Right forelimb (tissue), 1 donor: ENCODE measurements around the gene SEL1L2.

ENCODE experiments used
- DNase-seq: peaks from one replicate; pipeline ENCODE4 v3.0.0-alpha.2; 2018

SEL1L2 gene

DNA sequence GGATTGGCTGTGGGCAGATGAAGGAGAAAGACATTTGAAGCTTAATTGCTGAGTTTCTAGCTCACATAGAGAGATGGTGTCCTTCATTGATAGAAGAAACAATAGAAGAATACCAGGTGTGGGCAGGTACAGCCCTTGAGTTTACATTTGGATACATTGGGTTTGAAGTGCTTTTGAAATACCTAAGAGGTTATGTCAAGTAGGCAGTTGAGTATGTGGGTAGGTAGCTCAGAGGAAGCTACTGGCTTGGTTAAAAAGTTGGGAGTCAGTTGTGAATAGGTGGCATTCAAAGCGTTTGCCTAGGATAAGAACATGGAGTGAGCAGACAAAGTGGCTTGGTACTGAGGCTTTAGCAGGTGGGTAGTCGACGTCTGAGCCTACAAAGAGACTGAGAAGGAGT lies 180.6 kb downstream of the SEL1L2 start:
- DNase-seq: no peak

- DNase-seq: no peak
Measured at GRCh38 chr20:13809373-13809772, 181.0 kb downstream of the SEL1L2 start.

- DNase-seq: peak; percentile 82
Measured at GRCh38 chr20:13800728-13801134, 189.7 kb downstream of the SEL1L2 start.

DNA sequence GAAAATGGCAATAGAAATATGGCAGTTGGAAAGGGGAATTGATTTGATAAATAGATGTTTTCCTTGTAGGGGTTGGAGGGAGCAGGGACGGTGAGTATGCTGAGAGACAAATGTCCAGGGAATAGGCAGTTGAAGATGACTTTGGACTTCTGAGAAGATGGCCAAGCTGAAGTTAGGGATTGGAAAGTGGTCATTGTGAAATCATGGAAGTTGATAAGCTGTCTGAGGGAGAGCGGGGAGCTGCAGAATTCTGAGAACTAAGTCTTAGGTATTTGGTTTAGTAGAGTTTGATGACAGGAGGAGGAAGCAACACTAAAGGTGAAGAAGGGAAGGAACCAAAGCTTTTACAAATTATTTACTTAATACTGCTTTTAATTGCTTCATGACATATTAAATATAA lies 190.4 kb downstream of the SEL1L2 start:
- DNase-seq: no peak
